Panc1 (cell line): ENCODE data around the gene HNRNPLL. TPM values are rescaled to one million over a fixed set of nuclear protein-coding genes. Genes with fewer than 3 reads are reported as not detected.

ENCODE experiments used
- ATAC-seq: fragments of 200-7000 bp; cut with Tn5 transposase; 2 replicates; pipeline ENCODE4 v1.9.1; 2020; ENCODE audit warnings: mild to moderate bottlenecking, moderate library complexity
- BruUV-seq: library from RNA; stranded (reverse); fragments of 400-500 nt; replicated peaks from 2 replicates; lab custom pipeline; 2021; lab: Mats Ljungman, UMichigan
- CTCF ChIA-PET: fragments of 300-600 bp; sonication (Branson Sonifier 250); formaldehyde crosslinking; loops from one replicate; lab custom pipeline; 2022; ENCODE audit warnings: antibody characterized with exemption; lab: Charles Lee
- POLR2A ChIA-PET: fragments of 300-600 bp; sonication (Branson Sonifier 250); formaldehyde crosslinking; loops from one replicate; lab custom pipeline; 2022; ENCODE audit warnings: antibody characterized with exemption; lab: Charles Lee
- DNase-seq: peaks from one replicate; pipeline ENCODE4 v3.0.0-alpha.2; 2010; ENCODE audit warnings: low read depth, low spot score
- H3K27ac ChIP-seq: 2 replicates; pipeline ENCODE4 v1.5.1; 2011; ENCODE audit warnings: mild to moderate bottlenecking, low read length, inconsistent platforms
- H3K27me3 ChIP-seq: fragments of 200-500 bp; sonication (Bioruptor generic); 2 replicates; pipeline ENCODE4 v1.6.0; 2014; ENCODE audit warnings: low read length, inconsistent platforms; ENCODE audit not compliant: control insufficient read depth, insufficient read depth
- H3K36me3 ChIP-seq: fragments of 200-500 bp; sonication (Bioruptor generic); 2 replicates; pipeline ENCODE4 v1.5.1; 2014; ENCODE audit warnings: inconsistent platforms, mild to moderate bottlenecking, low read length, moderate library complexity; ENCODE audit not compliant: control insufficient read depth, insufficient read depth
- H3K4me1 ChIP-seq: 2 replicates; pipeline ENCODE4 v1.5.1; 2011; ENCODE audit warnings: inconsistent platforms, mild to moderate bottlenecking, low read length, moderate library complexity; ENCODE audit not compliant: control insufficient read depth, insufficient read depth
- H3K4me3 ChIP-seq, 2 experiments: 2 replicates each; pipeline ENCODE4 v1.5.1; 2011 to 2012; ENCODE audit warnings: low read depth in 2 of 2, low read length in 2 of 2, mild to moderate bottlenecking in 2 of 2, inconsistent platforms in 1 of 2, moderate library complexity in 1 of 2
- H3K9me3 ChIP-seq: fragments of 200-500 bp; sonication (Bioruptor generic); 2 replicates; pipeline ENCODE4 v1.5.1; 2014; ENCODE audit warnings: low read depth, mild to moderate bottlenecking, inconsistent platforms, low read length, moderate library complexity; ENCODE audit not compliant: control insufficient read depth, insufficient read depth
- CTCF ChIP-seq: fragments of 450-650 bp; IDR thresholded peaks from 2 replicates; pipeline ENCODE4 v1.5.1; 2017; ENCODE audit warnings: mild to moderate bottlenecking
- POLR2AphosphoS5 ChIP-seq: IDR thresholded peaks from 2 replicates; pipeline ENCODE4 v1.6.1; 2012; ENCODE audit warnings: mild to moderate bottlenecking, low read depth, low read length, moderate library complexity
- REST ChIP-seq, 2 experiments: IDR thresholded peaks; 2 replicates each; pipeline ENCODE4 v1.6.1; 2011 to 2012; ENCODE audit warnings: low read depth in 2 of 2, control low read depth in 1 of 2, low read length in 1 of 2, mild to moderate bottlenecking in 1 of 2, moderate library complexity in 1 of 2; ENCODE audit not compliant: insufficient read depth in 1 of 2
- SIN3A ChIP-seq: IDR thresholded peaks from 2 replicates; pipeline ENCODE4 v1.6.1; 2012; ENCODE audit warnings: low read depth, mild to moderate bottlenecking, low read length, moderate library complexity, borderline replicate concordance; ENCODE audit not compliant: insufficient read depth
- TCF7L2 ChIP-seq: IDR thresholded peaks from 2 replicates; pipeline ENCODE4 v1.6.1; 2011; ENCODE audit warnings: mild to moderate bottlenecking, low read depth, low read length, inconsistent platforms
- in situ Hi-C: cut with HindIII; loops from 2 replicates; pipeline ENCODE4 v1.10.0; 2016; ENCODE audit warnings: low sequenced_read_pairs, low pct_unique_long_range_greater_than_20kb
- intact Hi-C: fragments of 100-400 bp; cut with micrococcal nuclease; formaldehyde crosslinking; loops from one replicate; pipeline ENCODE4 v1.10.0; 2022; ENCODE audit not compliant: unreplicated experiment
- total RNA-seq: library from RNA; stranded (reverse); gene quantifications from one replicate; pipeline ENCODE4 v1.2.1, GENCODE V29; 2021; ENCODE audit not compliant: unreplicated experiment

The HNRNPLL gene
- total RNA-seq, 1 experiment from 2014 or later: 69.8 TPM

- intact Hi-C loops (no loop called here), in situ Hi-C loops (no loop called here)
- CTCF ChIA-PET: no interaction called here
- DNase-seq (no peak), ATAC-seq (peak; percentile 77)
- no peak for TF ChIP-seq REST (IDR thresholded peaks at IDR 0.05; ENCODE audit: insufficient read depth in 1 of 2, low read depth in 2 of 2, low read length in 1 of 2)
- no peak for TF ChIP-seq SIN3A
- TF ChIP-seq TCF7L2: no peak
- no peak for TF ChIP-seq CTCF
- no peak for TF ChIP-seq POLR2AphosphoS5
- POLR2A ChIA-PET: interaction anchor here (0.6 kb wide), 1 partner anchor 213 kb away, joined by 7 read pairs; no protein-coding TSS in a partner anchor
- no TSS peak for BruUV-seq
- no peaks in the 10 kb centered on the region for H3K36me3 ChIP-seq
- H3K9me3 ChIP-seq: no peaks in the 10 kb centered on the region
- peaks cover 5% of the 10 kb centered on the region; the same call in 1 of the 2 replicates for H3K4me1 ChIP-seq
- H3K27me3 ChIP-seq: no peaks in the 10 kb centered on the region
- no peak overlapping the region for H3K27ac ChIP-seq
- no peak overlapping the region for H3K4me3 ChIP-seq
Observed at GRCh38 chr2:38515155-38516074, 87.3 kb downstream of the HNRNPLL start.

- DNase-seq (no peak), ATAC-seq (no peak)
- in situ Hi-C loops: no loop called here
- Histone ChIP-seq H3K27me3 (no peaks in the 10 kb centered on the region), H3K27ac (no peak overlapping the region), H3K9me3 (no peaks in the 10 kb centered on the region), H3K4me3 (no peak overlapping the region), H3K4me1 (peaks cover 5% of the 10 kb centered on the region; the same call in 1 of the 2 replicates), H3K36me3 (no peaks in the 10 kb centered on the region)
- ChIA-PET CTCF (interaction anchor here (0.6 to 0.7 kb wide), 2 partner anchors 13 to 20 kb away, joined by 4 to 5 read pairs; no protein-coding TSS in a partner anchor), POLR2A (interaction anchor here (0.6 kb wide), 1 partner anchor 213 kb away, joined by 7 read pairs; no protein-coding TSS in a partner anchor)
- BruUV-seq: no TSS peak
- intact Hi-C loops: no loop called here
- TF ChIP-seq SIN3A (no peak), CTCF (no peak), REST (IDR thresholded peaks at IDR 0.05; ENCODE audit: insufficient read depth in 1 of 2, low read depth in 2 of 2, low read length in 1 of 2) (no peak), TCF7L2 (no peak), POLR2AphosphoS5 (no peak)
Observed at GRCh38 chr2:38514603-38515154, 88.0 kb downstream of the HNRNPLL start.
